DMS153 (cell line): ENCODE results near the gene CMPK1.
A peak's percentile ranks its signal among the peaks of the same experiment; 100 is the strongest.
"Not testable (repeated sequence)": the region's sequence is repeated elsewhere in the genome, so short reads cannot be mapped to it uniquely, and the experiment has no call there.

Experiments
- DNase-seq: peaks from one replicate; lab custom pipeline; 2025; lab: John Stamatoyannopoulos, UW

The CMPK1 gene

DNA sequence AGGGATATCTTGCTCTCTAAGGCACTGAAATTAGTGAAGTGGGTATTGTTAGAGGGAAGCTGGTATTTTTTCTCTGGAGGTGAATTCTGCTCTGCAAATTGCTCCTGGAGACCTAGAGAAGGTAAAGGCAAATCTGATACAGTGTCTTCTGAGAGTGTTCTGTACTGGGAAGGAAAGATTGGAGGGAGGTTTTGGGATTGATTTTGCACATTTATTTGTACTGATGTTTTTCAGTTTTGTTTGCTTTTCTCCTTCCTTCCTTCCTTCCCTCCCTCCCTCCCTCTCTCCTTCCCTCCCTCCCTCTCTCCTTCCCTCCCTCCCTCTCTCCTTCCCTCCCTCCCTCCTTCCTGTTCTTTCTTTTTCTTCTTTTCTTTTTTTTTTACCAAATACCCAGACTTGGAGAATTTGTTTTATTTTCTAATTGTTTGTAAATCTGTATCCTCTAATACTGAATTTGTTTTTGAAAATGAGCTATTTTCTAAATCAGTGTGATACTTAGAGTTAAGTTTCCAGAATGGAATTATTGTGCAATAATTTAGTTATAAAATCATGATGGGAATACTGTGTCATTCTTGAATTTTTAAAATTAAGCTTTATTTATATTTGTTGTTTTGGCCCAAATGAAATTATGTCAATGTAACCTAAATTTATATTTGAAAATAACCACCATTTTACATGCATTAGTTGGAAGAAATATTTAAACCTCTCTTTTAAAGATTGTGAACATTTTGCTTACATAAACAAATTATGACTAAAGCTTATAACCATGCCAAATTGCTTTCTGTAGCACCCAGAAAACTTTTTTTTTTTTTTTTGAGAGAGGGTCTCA, 4.9 kb downstream of the CMPK1 start:
- DNase-seq, result no peak

DNA sequence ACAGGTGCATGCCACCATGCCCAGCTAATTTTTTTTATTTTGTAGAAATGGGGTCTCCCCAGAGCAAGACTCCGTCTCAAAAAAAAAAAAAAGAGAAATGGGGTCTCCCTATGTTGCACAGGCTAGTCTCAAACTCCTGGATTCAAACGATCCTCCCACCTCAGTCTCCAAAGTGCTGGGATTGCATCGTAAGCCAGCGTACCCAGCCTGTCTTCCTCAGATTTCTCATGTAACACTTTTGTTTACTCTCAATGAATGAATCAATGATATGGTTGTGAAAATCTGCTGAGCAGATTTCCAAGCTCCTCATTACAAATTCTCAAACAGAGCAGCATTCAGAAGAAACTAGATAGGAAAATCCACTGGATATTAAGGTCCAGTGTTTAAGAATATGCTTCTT, 6.6 kb downstream of the CMPK1 start:
- no peak for DNase-seq

DNA sequence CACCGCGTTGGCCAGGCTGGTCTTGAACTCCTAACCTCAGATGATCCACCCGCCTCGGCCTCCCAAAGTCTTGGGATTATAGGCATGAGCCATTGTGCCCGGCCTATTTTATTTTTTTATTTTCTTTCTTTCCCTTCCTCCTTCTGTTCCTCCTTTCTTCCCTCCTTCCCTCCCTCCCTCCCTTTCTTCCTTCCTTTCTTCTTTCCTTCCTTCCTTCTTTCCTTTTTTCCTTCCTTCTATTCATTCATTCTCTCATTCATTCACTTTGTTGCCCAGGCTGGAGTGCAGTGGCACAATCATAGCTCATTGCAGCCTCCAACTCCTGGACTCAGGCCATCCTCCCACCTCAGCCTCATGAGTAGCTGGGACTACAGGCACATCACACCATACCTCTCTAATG, 13.4 kb downstream of the CMPK1 start:
- not testable (repeated sequence) for DNase-seq

DNA sequence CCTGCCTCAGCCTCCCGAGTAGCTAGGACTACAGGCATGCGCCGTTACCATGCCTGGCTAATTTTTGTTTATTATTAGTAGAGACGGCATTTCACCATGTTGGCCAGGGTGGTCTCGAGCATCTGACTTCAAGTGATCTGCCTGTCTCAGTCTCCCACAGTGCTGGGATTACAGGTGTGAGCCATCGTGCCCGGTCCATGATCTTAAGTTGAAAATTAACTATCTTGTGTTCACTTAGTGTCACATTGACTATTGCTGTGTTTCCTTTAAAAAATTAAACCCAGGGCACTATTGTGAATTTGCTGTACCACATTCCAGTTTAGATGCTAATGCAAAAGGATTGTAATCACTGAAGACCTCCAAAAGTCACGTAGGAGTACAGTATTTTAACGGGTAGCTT, 14.1 kb downstream of the CMPK1 start:
- no peak for DNase-seq

DNA sequence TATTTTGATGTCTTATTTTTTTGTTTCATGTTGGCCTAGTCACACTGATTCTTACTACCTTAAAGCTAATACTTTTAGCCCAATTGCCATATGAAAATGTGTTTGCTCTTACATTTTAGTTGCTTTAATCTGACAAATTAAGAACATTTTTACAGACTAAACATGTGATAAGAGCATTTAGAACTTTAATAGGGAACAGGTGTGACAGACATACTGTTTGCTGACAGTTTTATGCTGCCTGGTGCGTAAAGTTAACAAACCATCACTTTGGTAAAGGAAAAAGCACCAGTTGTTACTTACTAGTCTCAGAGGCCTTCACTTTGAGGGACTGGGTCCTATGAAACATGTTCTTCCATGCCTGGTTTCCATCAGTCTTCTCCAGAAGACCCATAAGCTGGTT, 14.7 kb downstream of the CMPK1 start:
- DNase-seq, result no peak

DNA sequence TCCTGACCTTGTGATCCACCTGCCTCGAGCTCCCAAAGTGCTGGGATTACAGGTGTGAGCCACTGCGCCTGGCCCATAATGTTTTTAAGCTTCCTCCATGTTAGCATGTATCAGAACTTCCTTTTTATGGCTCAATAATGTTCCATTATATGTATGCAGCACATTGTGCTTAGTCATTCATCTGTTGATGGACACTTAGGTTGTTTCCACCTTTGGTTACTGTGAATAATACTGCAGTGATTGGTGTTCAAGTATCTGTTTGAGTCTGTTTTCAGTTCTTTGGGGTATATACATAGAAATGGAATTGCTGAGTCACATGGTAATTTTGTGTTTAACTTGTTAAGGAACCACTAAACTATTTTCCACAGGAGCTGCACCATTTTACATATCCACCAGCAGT, 17.7 kb downstream of the CMPK1 start:
- no peak for DNase-seq

DNA sequence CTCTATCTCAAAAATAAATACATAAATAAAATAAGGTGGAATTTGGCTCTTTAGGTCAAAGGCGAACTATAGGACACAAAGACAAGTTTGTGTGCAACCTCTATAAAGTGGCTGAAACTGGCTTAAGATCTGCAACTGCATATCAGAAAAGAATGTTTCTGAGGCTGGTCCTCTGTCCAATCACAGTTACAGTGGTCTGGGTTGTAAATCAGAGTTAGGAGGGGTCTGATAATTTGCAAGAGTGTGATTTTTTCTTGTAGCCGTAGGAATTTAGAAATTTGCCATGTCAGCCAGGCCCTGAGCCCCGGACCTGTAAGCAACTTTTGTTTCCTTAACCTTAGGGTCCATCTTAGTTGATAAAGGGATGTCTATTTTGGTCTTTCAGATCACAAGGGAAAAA, 27.8 kb downstream of the CMPK1 start:
- no peak for DNase-seq

DNA sequence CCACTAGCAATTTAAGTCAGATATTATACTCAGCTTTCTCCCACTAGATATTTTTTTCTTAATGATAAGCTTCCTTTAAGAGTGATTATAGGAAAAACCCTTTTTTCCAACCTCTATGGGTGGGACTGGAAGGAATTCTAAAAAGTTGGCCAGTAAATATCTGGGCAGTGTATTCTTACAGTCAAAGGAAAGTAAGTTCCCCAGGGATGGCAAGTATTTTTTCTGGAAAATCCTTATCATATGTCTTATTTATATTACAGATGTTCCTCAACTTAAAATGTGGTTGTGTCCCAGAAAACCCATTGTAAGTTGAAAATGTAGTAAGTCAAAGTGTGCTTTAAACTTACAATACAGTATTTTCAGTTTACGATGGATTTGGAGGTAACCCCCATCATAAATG, 29.2 kb downstream of the CMPK1 start:
- no peak for DNase-seq

DNA sequence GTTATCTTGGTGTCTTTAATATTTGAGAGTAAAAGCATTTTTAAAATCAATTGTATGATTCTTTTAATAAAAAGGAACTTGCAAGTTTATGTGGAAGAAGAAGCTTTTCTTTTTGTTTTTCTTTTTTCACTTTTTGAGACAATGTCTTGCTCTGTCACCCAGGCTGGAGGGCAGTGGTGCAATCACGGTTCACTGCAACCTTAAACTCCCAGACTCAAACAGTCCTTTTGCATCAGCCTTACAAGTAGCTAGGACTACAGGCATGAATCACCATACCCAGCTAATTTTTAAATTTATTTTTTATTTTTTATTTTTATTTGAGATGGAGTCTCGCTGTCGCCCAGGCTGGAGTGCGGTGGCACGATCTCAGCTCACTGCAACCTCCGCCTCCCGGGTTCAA, 34.1 kb downstream of the CMPK1 start:
- no peak for DNase-seq

DNA sequence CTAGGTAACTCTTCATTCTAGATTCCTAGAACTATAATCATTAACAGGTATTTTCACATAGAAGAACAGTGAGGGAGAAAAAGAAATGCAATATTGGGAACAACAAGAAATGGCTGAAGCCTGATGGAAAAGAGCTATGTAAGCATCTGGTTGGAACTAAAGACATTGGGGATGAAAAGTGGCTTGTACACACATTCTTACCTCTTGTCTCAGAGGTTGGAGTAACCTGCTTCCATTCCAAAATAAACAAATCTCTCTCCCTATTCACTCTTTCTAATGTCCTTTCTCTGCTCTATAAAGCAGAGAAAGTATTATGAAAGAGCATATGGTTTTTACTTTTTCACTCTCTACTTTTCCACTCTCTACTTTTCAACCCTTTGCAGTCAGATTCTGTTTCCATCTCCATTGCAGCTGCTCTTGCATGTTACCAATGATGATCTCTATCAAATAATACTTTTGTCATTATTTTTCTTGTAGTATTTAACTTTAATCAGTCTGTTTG, 37.5 kb downstream of the CMPK1 start:
- DNase-seq, result no peak

DNA sequence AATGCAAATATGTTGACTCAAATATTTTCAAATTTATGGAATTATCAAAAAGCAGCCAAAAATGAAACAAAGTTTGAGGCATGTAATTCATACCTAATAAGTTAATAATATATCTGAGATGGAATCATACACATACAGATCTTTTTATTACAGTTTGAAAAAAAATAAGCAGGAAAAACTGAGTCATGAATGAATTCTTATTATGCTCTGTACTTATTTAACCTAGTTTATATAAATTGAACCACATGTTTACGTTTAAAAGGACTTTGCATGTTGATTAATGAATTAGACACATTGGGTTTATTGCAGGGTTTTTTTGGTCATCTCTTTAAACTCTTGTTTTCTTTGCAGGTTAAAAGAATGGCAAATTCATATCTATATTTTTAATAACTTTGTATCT, 40.9 kb downstream of the CMPK1 start:
- DNase-seq, result no peak

DNA sequence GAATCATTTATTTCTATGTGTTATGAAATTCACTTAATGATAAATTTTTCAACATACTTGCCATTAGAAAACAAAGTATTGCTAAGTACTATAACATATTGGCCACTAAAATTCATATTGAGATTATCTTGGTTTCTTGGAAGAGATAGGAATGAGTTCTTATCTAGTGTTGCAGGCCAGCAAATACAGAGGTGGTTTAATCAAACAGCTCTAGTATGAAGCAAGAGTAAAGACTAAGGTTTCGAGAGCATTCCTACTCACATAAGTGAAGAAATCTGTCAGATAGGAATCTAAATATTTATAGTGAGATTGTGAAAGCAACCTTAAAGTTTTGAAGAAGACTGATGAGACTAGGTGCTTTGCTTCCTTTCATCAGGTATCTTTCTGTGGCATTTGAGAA, 44.6 kb downstream of the CMPK1 start:
- no peak for DNase-seq

DNA sequence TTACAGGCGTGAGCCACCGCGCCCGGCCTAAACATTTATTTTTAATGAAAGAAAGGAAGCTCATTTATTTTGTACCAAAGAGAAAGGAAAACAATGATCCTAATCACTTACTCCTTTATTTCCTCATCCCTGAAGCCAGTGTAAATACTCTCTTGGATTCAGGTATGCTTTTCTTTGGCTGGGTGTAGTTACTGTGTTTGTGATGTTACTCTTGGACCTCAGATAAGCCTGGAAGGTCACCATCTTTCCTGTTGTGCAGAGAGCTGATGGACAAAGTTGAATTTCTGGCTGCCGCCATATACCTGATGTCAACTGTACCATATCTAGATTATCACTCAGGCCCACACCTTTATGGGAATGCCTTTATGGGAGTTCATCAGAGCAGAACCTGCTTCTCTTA, 47.1 kb downstream of the CMPK1 start:
- no peak for DNase-seq

DNA sequence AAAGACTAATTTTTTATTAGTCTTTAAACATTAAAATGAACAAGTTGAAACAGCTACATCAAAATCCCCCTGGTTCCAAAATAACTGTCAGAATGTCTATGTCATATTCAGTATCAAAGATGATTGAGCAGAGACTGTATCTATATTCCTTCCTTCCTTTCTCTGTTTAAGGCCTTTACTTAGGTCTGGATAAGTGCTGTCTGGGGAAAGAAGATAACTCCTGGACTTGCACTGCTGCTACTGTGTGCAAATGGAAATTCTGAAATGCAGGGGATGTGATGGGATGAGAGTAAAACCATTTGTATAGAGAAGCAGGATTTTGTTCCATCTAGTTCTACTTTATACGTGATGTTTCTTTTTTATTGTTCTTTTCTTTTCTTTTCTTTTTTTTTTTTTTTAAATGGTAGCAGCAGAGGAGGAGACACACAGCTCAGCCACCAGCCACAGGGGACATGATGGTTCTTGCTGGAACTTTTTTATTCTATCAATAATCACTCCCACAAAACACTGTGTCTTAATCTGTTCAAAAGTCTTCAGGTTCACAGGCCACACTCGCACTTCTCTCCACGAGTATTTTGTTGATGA, 48.9 kb downstream of the CMPK1 start:
- no peak for DNase-seq

DNA sequence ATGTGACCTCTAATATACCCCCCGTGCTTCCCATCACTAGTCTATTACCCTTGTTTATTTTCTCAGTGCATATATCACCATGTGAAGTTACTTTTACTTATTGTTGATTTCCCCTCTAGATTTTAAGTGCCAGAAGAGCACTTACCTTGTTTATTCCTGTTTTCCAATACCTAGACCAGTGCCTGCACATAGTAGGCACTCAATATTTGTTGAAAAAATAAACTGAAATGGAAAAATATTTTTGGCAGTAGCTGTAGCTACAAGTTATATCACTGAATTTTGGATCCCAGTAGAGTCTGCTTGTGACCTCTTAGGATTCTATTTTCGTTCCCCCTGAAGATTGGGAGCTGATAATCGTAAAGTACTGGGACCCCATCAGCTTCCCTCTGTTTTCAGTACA, 50.5 kb downstream of the CMPK1 start:
- DNase-seq, result no peak

DNA sequence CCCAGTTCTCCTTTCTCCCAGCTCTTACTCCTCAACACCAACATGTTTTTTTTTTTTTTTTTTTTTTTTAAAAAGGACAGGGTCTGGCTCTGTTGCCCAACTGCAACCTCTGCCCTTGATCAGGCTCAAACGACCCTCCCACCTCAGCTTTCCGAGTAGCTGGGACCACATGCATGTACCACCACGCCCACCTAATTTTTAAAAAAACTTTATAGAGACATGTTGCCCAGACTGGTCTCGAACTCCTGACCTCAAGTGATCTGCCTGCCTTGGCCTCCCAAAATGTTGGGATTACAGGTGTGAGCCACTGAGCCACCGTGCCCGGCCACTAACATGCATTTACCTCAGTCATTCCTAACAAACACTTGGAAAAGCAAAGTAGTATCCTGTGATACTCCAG, 51.4 kb downstream of the CMPK1 start:
- DNase-seq, result no peak

DNA sequence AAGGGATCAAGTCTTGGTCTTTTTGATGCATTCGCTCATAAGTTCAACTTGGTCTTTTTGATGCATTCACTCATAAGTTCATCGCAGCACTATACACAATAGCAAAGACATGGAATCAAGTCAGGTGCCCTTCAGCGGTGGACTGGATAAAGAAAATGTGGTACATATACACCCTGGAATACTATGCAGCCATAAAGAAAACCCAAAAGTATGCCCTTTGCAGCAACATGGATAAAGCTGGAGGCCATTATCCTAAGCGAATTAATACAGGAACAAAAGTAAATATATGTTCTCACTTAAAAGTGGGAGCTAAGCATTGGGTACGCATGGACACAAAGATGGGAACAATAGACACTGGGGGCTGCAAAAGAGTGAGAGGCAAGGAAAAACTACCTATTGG, 52.7 kb downstream of the CMPK1 start:
- no peak for DNase-seq

DNA sequence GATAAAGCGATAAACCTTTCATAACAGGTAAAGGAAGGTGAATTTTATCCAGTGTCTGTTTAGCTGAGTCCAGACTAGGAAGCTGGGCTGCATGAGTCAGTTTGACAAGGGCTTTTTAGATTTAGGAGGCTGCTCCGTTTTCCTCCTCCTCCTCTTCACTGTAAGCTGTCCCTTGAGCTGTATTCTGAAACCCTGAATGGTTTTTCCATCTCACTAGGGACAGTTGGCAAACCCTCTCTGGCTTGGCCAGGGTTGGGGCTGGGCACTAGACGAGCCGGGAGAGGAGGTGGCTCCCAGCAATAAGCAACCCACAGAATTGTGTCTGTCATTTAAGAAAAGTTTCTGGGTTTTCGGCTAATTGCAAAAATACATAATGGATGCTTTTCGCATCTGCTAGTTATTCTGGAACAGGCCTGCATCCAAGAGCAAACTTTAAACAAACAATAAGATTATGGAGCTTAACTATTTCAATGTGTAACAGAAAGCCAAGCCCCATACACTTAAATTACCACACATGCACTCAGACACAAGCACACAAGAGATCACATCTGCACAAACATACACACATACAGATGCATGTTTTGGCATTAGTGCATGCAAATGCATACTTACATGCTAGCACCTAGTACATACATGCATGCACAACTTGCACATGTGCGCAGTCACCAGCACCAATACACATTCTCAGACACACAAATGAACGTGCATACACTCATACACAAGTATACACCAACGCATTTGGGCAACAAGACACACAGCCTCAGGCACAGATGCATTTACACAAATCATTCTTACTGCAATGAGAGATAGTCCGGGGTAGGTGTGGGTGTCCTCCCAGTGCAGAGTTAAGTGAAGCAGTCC, 54.7 kb downstream of the CMPK1 start:
- no peak for DNase-seq

DNA sequence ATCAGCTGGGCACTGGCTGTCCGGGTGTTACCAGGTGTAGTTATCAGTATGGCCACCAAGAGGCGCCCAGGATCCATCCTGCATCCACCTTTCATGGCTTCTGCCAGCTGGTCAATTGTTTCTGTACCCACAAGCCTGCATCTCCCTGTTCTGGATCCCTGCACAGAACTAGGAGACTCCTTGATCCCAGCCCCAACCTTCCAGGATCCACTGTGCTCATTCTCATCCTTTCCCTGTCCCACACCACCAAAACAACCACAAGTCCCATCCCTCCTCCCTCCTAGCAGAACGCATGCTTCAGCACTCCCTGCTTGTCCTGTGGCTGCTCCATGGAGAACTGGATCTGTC, 55.3 kb downstream of the CMPK1 start:
- DNase-seq, result peak; percentile 31

DNA sequence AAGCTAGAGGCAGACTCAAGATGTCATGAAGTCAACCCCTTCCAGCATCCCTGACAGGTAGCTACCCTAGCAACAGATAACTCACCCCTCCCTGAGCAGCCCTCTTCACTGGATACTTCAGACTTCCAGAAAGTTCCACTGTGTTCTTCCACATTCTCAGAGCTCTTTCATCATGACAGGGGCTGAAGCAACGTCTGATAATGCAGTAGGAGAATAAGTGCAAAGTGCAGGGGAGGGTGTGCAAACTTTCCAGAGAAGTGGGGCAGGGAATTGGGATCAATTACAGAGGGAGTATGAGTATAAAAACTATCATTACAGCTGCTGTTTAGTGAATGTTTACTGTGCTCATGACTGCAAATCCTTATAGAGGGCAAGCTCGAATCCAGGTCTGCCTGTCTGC, 56.1 kb downstream of the CMPK1 start:
- no peak for DNase-seq

DNA sequence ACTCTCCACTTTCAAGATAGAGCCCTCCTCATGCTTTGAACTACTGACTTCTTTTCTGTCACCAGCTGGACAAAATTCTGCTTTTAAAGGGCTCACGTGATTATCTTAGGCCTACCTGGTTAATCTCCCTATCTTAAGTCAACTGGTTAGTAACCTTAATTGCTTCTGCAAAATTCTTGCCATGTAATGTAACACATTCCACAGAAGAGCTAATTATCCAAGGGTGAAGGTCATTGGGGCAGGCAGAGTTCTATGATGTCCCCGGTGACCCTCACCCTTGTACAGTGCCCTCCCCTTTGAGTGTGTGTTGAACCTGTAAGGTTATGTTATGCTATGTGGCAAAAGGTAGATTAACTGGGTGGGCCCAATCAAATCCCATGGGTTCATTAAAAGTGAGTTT, 57.3 kb downstream of the CMPK1 start:
- DNase-seq, result no peak

DNA sequence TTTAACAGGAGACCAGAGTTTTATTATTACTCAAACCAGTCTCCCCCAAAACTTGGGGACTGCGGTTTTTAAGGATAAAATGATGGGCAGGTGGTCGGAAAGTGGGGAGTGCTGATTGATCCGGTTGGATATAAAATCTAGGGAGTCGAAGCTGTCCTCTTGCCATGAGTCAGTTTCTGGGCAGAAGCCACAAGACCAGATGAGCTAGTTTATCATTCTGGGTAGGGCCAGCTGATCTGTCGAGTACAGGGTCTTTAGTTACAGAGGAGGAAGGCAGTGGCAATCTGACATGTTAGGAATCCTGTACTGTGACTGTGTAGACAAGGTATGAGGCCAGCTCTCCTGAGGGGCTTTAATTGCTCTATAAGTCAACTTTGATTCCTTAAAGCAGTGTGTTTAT, 59.6 kb downstream of the CMPK1 start:
- no peak for DNase-seq

DNA sequence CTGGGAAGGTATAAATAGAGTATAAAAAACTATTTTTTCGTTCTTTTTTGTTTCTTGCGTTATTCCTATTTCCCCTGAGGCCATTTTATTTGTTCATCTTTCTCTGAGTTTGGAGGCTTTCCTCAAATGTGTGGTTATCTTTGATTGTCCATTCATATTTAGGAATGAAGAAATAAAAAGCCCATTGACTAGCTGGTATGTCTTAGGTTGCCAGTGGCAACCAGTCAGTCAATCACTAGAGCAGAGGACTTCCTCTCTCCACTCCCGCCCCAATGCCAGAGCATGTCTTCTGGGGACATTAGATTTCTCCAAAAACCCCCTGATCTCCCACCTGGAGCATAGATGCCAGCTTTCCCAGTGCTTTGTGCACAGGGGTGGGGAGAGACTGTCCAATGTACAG, 61.8 kb downstream of the CMPK1 start:
- no peak for DNase-seq
